HEK293 (cell line): ENCODE results near the gene NOVA2.
A peak's percentile ranks its signal among the peaks of the same experiment; 100 is the strongest.

Experiments used
- CTCF ChIA-PET: fragments of 350-600 bp; formaldehyde crosslinking; extraction: SDS; loops from one replicate; lab custom pipeline; 2021; ENCODE audit warnings: antibody characterized with exemption; lab: Yijun Ruan, JAX
- POLR2A ChIA-PET: fragments of 300-600 bp; formaldehyde crosslinking; extraction: SDS; loops from one replicate; lab custom pipeline; 2020; ENCODE audit warnings: antibody characterized with exemption, inconsistent platforms; lab: Yijun Ruan, JAX
- H3K27ac ChIP-seq: fragments of 200-500 bp; sonication (Bioruptor generic); 2 replicates; pipeline ENCODE4 v1.5.1; 2014; ENCODE audit warnings: low read depth, low read length, control low read depth, inconsistent platforms; ENCODE audit errors: extremely low read depth
- H3K36me3 ChIP-seq, 2 experiments: fragments of 200-500 bp in 1 of 2; sonication (Bioruptor generic) in 1 of 2; 1 replicate in 1 of 2; 2 replicates in 1 of 2; pipeline ENCODE4 v1.5.1; 2014 to 2017; ENCODE audit warnings: inconsistent platforms in 2 of 2, low read length in 2 of 2; ENCODE audit not compliant: control insufficient read depth in 2 of 2, insufficient read depth in 1 of 2
- H3K4me1 ChIP-seq: fragments of 200-500 bp; sonication (Bioruptor generic); 2 replicates; pipeline ENCODE4 v1.5.1; 2014; ENCODE audit warnings: mild to moderate bottlenecking, low read length, inconsistent platforms; ENCODE audit not compliant: control insufficient read depth, insufficient read depth
- H3K4me3 ChIP-seq: 2 replicates; pipeline ENCODE4 v1.5.1; 2011; ENCODE audit warnings: low read depth, mild to moderate bottlenecking, control low read depth, low read length, moderate library complexity
- H3K9me3 ChIP-seq: fragments of 200-500 bp; sonication (Bioruptor generic); 2 replicates; pipeline ENCODE4 v1.5.1; 2014; ENCODE audit warnings: low read depth, low read length, inconsistent platforms; ENCODE audit not compliant: control insufficient read depth, insufficient read depth
- BCL11B ChIP-seq: fragments of 450-650 bp; formaldehyde crosslinking; IDR thresholded peaks from 2 replicates; pipeline ENCODE4 v1.5.1; 2016; ENCODE audit warnings: low read depth, missing biosample characterization, missing genetic modification characterization
- EGR2 ChIP-seq: fragments of 450-650 bp; formaldehyde crosslinking; IDR thresholded peaks from 2 replicates; pipeline ENCODE4 v1.5.1; 2016; ENCODE audit warnings: low read depth, missing biosample characterization, missing genetic modification characterization
- ELK4 ChIP-seq: IDR thresholded peaks from 2 replicates; pipeline ENCODE4 v1.6.1; 2011; ENCODE audit warnings: mild to moderate bottlenecking, low read depth, low read length, borderline replicate concordance
- GLI2 ChIP-seq: fragments of 450-650 bp; formaldehyde crosslinking; IDR thresholded peaks from 2 replicates; pipeline ENCODE4; 2017; ENCODE audit warnings: missing biosample characterization, missing genetic modification characterization, low read depth, borderline replicate concordance
- KLF1 ChIP-seq: fragments of 450-650 bp; formaldehyde crosslinking; IDR thresholded peaks from 2 replicates; pipeline ENCODE4 v1.5.1; 2016; ENCODE audit warnings: missing biosample characterization, missing genetic modification characterization
- KLF10 ChIP-seq: fragments of 450-650 bp; IDR thresholded peaks from 2 replicates; pipeline ENCODE4 v1.5.1; 2018; ENCODE audit warnings: missing biosample characterization, mild to moderate bottlenecking, missing genetic modification characterization
- KLF7 ChIP-seq: fragments of 450-650 bp; formaldehyde crosslinking; IDR thresholded peaks from 2 replicates; pipeline ENCODE4 v1.5.1; 2016; ENCODE audit warnings: missing biosample characterization, missing genetic modification characterization, borderline replicate concordance
- KLF9 ChIP-seq: fragments of 450-650 bp; formaldehyde crosslinking; IDR thresholded peaks from 2 replicates; pipeline ENCODE4 v1.5.1; 2016; ENCODE audit warnings: missing biosample characterization, missing genetic modification characterization, low read depth
- ZBTB20 ChIP-seq: fragments of 450-650 bp; formaldehyde crosslinking; IDR thresholded peaks from 2 replicates; pipeline ENCODE4 v1.5.1; 2016; ENCODE audit warnings: missing biosample characterization, missing genetic modification characterization
- ZFHX2 ChIP-seq: fragments of 450-650 bp; formaldehyde crosslinking; conservative IDR thresholded peaks from 2 replicates; pipeline ENCODE4 v1.5.1; 2016; ENCODE audit warnings: missing biosample characterization, missing genetic modification characterization
- ZIC2 ChIP-seq: fragments of 450-650 bp; formaldehyde crosslinking; IDR thresholded peaks from 2 replicates; pipeline ENCODE4 v1.5.1; 2016; ENCODE audit warnings: missing biosample characterization, missing genetic modification characterization
- ZNF148 ChIP-seq: fragments of 450-650 bp; formaldehyde crosslinking; IDR thresholded peaks from 2 replicates; pipeline ENCODE4 v1.5.0; 2017; ENCODE audit warnings: missing biosample characterization, missing genetic modification characterization, borderline replicate concordance
- ZNF19 ChIP-seq: fragments of 450-650 bp; formaldehyde crosslinking; IDR thresholded peaks from 2 replicates; pipeline ENCODE4; 2016; ENCODE audit warnings: missing biosample characterization, missing genetic modification characterization, low read depth
- ZNF211 ChIP-seq: fragments of 450-650 bp; formaldehyde crosslinking; IDR thresholded peaks from 2 replicates; pipeline ENCODE4 v1.5.1; 2016; ENCODE audit warnings: low read depth, missing biosample characterization, missing genetic modification characterization
- ZNF311 ChIP-seq: fragments of 450-650 bp; formaldehyde crosslinking; IDR thresholded peaks from 2 replicates; pipeline ENCODE4 v1.5.1; 2017; ENCODE audit warnings: missing biosample characterization, missing genetic modification characterization, borderline replicate concordance
- ZNF366 ChIP-seq: fragments of 450-650 bp; formaldehyde crosslinking; conservative IDR thresholded peaks from 2 replicates; pipeline ENCODE4 v1.5.1; 2016; ENCODE audit warnings: missing biosample characterization, missing genetic modification characterization
- ZNF529 ChIP-seq: fragments of 450-650 bp; formaldehyde crosslinking; IDR thresholded peaks from 2 replicates; pipeline ENCODE4 v1.5.1; 2017; ENCODE audit warnings: missing genetic modification characterization, missing biosample characterization; ENCODE audit not compliant: insufficient replicate concordance
- ZNF596 ChIP-seq: fragments of 450-650 bp; IDR thresholded peaks from 2 replicates; pipeline ENCODE4 v1.5.0; 2018; ENCODE audit warnings: missing biosample characterization, mild to moderate bottlenecking, missing genetic modification characterization, moderate library complexity
- ZNF610 ChIP-seq: fragments of 450-650 bp; formaldehyde crosslinking; IDR thresholded peaks from 2 replicates; pipeline ENCODE4 v1.5.1; 2016; ENCODE audit warnings: missing biosample characterization, missing genetic modification characterization, borderline replicate concordance
- ZNF624 ChIP-seq: fragments of 450-650 bp; formaldehyde crosslinking; IDR thresholded peaks from 2 replicates; pipeline ENCODE4 v1.5.1; 2017; ENCODE audit warnings: missing biosample characterization, missing genetic modification characterization
- ZNF629 ChIP-seq: fragments of 450-650 bp; formaldehyde crosslinking; IDR thresholded peaks from 2 replicates; pipeline ENCODE4 v1.5.1; 2017; ENCODE audit warnings: missing biosample characterization, missing genetic modification characterization
- ZNF658 ChIP-seq: fragments of 450-650 bp; formaldehyde crosslinking; IDR thresholded peaks from 2 replicates; pipeline ENCODE4; 2016; ENCODE audit warnings: missing biosample characterization, missing genetic modification characterization
- ZNF707 ChIP-seq: fragments of 450-650 bp; formaldehyde crosslinking; IDR thresholded peaks from 2 replicates; pipeline ENCODE4 v1.5.1; 2016; ENCODE audit warnings: missing biosample characterization, missing genetic modification characterization
- ZNF791 ChIP-seq: fragments of 450-650 bp; formaldehyde crosslinking; IDR thresholded peaks from 2 replicates; pipeline ENCODE4 v1.5.1; 2016; ENCODE audit warnings: missing biosample characterization, missing genetic modification characterization
- ZNF792 ChIP-seq: fragments of 450-650 bp; formaldehyde crosslinking; IDR thresholded peaks from 2 replicates; pipeline ENCODE4 v1.5.1; 2016; ENCODE audit warnings: missing biosample characterization, missing genetic modification characterization
- ZSCAN18 ChIP-seq: fragments of 450-650 bp; formaldehyde crosslinking; IDR thresholded peaks from 2 replicates; pipeline ENCODE4 v1.5.1; 2016; ENCODE audit warnings: missing biosample characterization, missing genetic modification characterization
- ZSCAN5A ChIP-seq: fragments of 450-650 bp; formaldehyde crosslinking; IDR thresholded peaks from 2 replicates; pipeline ENCODE4 v1.5.1; 2016; ENCODE audit warnings: missing biosample characterization, missing genetic modification characterization

Gene NOVA2

GRCh38 chr19:45934551-45935230, 39.0 kb downstream of the NOVA2 start:
- ChIA-PET CTCF (no interaction called here), POLR2A (no interaction called here)
- Histone ChIP-seq H3K27ac (no peak overlapping the region), H3K9me3 (no peaks in the 10 kb centered on the region), H3K36me3 (no peaks in the 10 kb centered on the region; a peak in 1 of 3 replicates), H3K4me3 (no peak overlapping the region), H3K4me1 (no peaks in the 10 kb centered on the region)
- TF ChIP-seq ELK4, result no peak
- no peak for TF ChIP-seq ZIC2
- no peak for TF ChIP-seq KLF9 (tag by site-specific recombination)
- no peak for TF ChIP-seq ZNF792 (tag by site-specific recombination)
- no peak for TF ChIP-seq ZNF596 (tag by site-specific recombination)
- no peak for TF ChIP-seq KLF10
- TF ChIP-seq ZNF311 (tag by site-specific recombination), result no peak
- TF ChIP-seq BCL11B (tag by site-specific recombination), result no peak
- TF ChIP-seq KLF7 (tag by site-specific recombination), result no peak
- TF ChIP-seq EGR2 (tag by site-specific recombination), result 0 out of 2 replicates have a peak, but pooled peaks have one; percentile 7
- TF ChIP-seq ZSCAN5A (tag by site-specific recombination), result no peak
- TF ChIP-seq ZNF366 (tag by site-specific recombination), result no peak
- no peak for TF ChIP-seq ZNF211 (tag by site-specific recombination)
- TF ChIP-seq ZNF19 (tag by site-specific recombination), result no peak
- TF ChIP-seq ZNF610 (tag by site-specific recombination), result no peak
- TF ChIP-seq ZNF629 (tag by site-specific recombination), result no peak
- TF ChIP-seq ZFHX2, result peak; percentile 28; the same call in 1 of the 2 replicates

- TF ChIP-seq EGR2 (tag by site-specific recombination) (peak; percentile 85), ZNF707 (tag by site-specific recombination) (no peak), ZNF658 (tag by site-specific recombination) (no peak), ZFHX2 (peak; percentile 94), KLF1 (tag by site-specific recombination) (peak; percentile 77), GLI2 (no peak), ZNF148 (tag by site-specific recombination) (no peak), ZSCAN18 (tag by site-specific recombination) (no peak), ZNF529 (tag by site-specific recombination) (no peak), ZNF624 (tag by site-specific recombination) (no peak), ZNF19 (tag by site-specific recombination) (no peak), ZBTB20 (tag by site-specific recombination) (no peak), ZNF791 (no peak)
- no peaks in the 10 kb centered on the region for H3K4me1 ChIP-seq
- ChIA-PET POLR2A (interaction anchor here (0.6 kb wide), 1 partner anchor 17 kb away, joined by 3 read pairs; no protein-coding TSS in a partner anchor), CTCF (interaction anchor here (0.6 kb wide), 1 partner anchor 26 kb away, joined by 3 read pairs; no protein-coding TSS in a partner anchor)
- H3K36me3 ChIP-seq, result no peaks in the 10 kb centered on the region; a peak in 1 of 3 replicates
- no peak overlapping the region for H3K4me3 ChIP-seq
- H3K27ac ChIP-seq, result no peak overlapping the region
- no peaks in the 10 kb centered on the region for H3K9me3 ChIP-seq
Observed at GRCh38 chr19:45933759-45934158, 39.9 kb downstream of the NOVA2 start.
